NT2/D1 (cell line): ENCODE measurements around the gene SH2D5.

ENCODE experiments used
- DNase-seq: peaks from one replicate; pipeline ENCODE4 v3.0.0-alpha.2; 2011; ENCODE audit warnings: low read depth, low spot score
- H3K27me3 ChIP-seq: 2 replicates; pipeline ENCODE4 v1.6.0; 2011; ENCODE audit warnings: mild to moderate bottlenecking; ENCODE audit not compliant: insufficient read length, insufficient read depth
- H3K36me3 ChIP-seq: 2 replicates; pipeline ENCODE4 v1.6.1; 2011; ENCODE audit warnings: mild to moderate bottlenecking, low read length, mixed read lengths; ENCODE audit not compliant: insufficient read depth, insufficient read length
- H3K4me1 ChIP-seq: 2 replicates; pipeline ENCODE4 v1.5.1; 2011; ENCODE audit not compliant: insufficient read depth, insufficient read length
- H3K4me3 ChIP-seq: 2 replicates; pipeline ENCODE4 v1.5.1; 2011; ENCODE audit warnings: low read depth; ENCODE audit not compliant: insufficient read length
- H3K9ac ChIP-seq: 2 replicates; pipeline ENCODE4 v1.6.0; 2011; ENCODE audit warnings: low read depth; ENCODE audit not compliant: insufficient read length
- H3K9me3 ChIP-seq: 2 replicates; pipeline ENCODE4 v1.5.1; 2011; ENCODE audit warnings: mild to moderate bottlenecking, low read length; ENCODE audit not compliant: insufficient read depth
- SUZ12 ChIP-seq: IDR thresholded peaks from 2 replicates; pipeline ENCODE4 v1.6.1; 2011; ENCODE audit not compliant: insufficient read length, insufficient read depth; ENCODE audit errors: extremely low read depth
- YY1 ChIP-seq: IDR thresholded peaks from 2 replicates; pipeline ENCODE4 v1.6.1; 2011; ENCODE audit not compliant: insufficient read length, insufficient read depth
- ZNF274 ChIP-seq: IDR thresholded peaks from 2 replicates; pipeline ENCODE4 v1.6.1; 2011; ENCODE audit warnings: mild to moderate bottlenecking, low read depth, low read length

Gene SH2D5

GRCh38 chr1:20717452-20718342, 14.8 kb downstream of the SH2D5 start, which contains the start of gene KIF17:
KIF17 (minus strand) TSS chr1:20718007; CDS start chr1:20717706, 301 bp downstream.
- Histone ChIP-seq H3K36me3 (no peaks in the 10 kb centered on the region), H3K4me3 (peak within 1 kb of the TSS; percentile 43), H3K27me3 (peaks cover 13% of the 10 kb centered on the region), H3K9me3 (no peaks in the 10 kb centered on the region), H3K9ac (peak within 1 kb of the TSS; percentile 56), H3K4me1 (peaks cover 4% of the 10 kb centered on the region)
- DNase-seq: no peak
- TF ChIP-seq ZNF274: no peak
- TF ChIP-seq YY1: no peak
- no peak for TF ChIP-seq SUZ12

GRCh38 chr1:20716232-20716631, 16.3 kb downstream of the SH2D5 start:
- H3K4me3 ChIP-seq: no peak overlapping the region
- peaks cover 13% of the 10 kb centered on the region for H3K27me3 ChIP-seq
- peaks cover 9% of the 10 kb centered on the region for H3K36me3 ChIP-seq
- peak overlapping the region; percentile 5 for H3K9ac ChIP-seq
- no peaks in the 10 kb centered on the region for H3K9me3 ChIP-seq
- TF ChIP-seq YY1 (no peak), SUZ12 (no peak), ZNF274 (no peak)
- peaks cover 4% of the 10 kb centered on the region for H3K4me1 ChIP-seq
- no peak for DNase-seq

- Histone ChIP-seq H3K4me3 (no peak overlapping the region), H3K9ac (no peak overlapping the region), H3K36me3 (peaks cover 9% of the 10 kb centered on the region), H3K27me3 (peaks cover 13% of the 10 kb centered on the region), H3K4me1 (peaks cover 4% of the 10 kb centered on the region), H3K9me3 (no peaks in the 10 kb centered on the region)
- no peak for DNase-seq
- TF ChIP-seq ZNF274: no peak
- no peak for TF ChIP-seq SUZ12
- TF ChIP-seq YY1: no peak
Observed at GRCh38 chr1:20715406-20715805, 17.1 kb downstream of the SH2D5 start.

GRCh38 chr1:20713440-20713839, 19.1 kb downstream of the SH2D5 start:
- no peak for DNase-seq
- no peak for TF ChIP-seq YY1
- Histone ChIP-seq H3K27me3 (peaks cover 3% of the 10 kb centered on the region), H3K4me1 (peaks cover 4% of the 10 kb centered on the region), H3K9me3 (no peaks in the 10 kb centered on the region), H3K4me3 (no peak overlapping the region), H3K36me3 (peaks cover 19% of the 10 kb centered on the region), H3K9ac (no peak overlapping the region)

GRCh38 chr1:20712215-20712577, 20.3 kb downstream of the SH2D5 start:
- H3K4me1 ChIP-seq: peaks cover 4% of the 10 kb centered on the region
- peaks cover 25% of the 10 kb centered on the region for H3K36me3 ChIP-seq
- no peak for DNase-seq
- no peaks in the 10 kb centered on the region for H3K9me3 ChIP-seq
- no peak overlapping the region for H3K9ac ChIP-seq
- no peaks in the 10 kb centered on the region for H3K27me3 ChIP-seq
- no peak for TF ChIP-seq SUZ12
- TF ChIP-seq YY1: no peak
- no peak for TF ChIP-seq ZNF274
- no peak overlapping the region for H3K4me3 ChIP-seq

GRCh38 chr1:20711285-20712214, 21.0 kb downstream of the SH2D5 start:
- DNase-seq: no peak
- no peak overlapping the region for H3K4me3 ChIP-seq
- H3K9me3 ChIP-seq: no peaks in the 10 kb centered on the region
- no peak for TF ChIP-seq SUZ12
- no peak for TF ChIP-seq YY1
- no peak for TF ChIP-seq ZNF274
- peaks cover 25% of the 10 kb centered on the region for H3K36me3 ChIP-seq
- H3K4me1 ChIP-seq: no peaks in the 10 kb centered on the region
- H3K9ac ChIP-seq: no peak overlapping the region
- no peaks in the 10 kb centered on the region for H3K27me3 ChIP-seq
